ENCODE measurements around the gene CARHSP1.

DNA sequence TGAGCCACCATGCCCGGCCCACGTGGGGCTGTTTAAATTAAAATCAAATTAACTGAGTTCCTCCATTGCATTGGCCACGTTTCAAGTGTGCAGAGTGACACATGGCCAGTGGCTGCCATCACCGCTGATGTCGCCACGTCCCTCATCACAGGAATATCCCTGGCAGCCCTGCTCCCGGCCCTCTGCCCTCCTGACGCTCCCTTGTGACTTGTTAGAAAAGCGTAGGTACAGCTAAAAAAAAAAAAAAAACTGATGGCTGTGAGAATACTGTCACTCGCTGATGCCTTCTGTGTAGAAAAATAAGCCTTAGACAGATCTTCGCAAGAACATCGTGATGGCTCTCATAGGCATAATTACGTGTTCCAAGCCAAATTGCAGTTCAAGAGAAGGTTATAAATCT lies 21.7 kb downstream of the CARHSP1 start:
- TF ChIP-seq, protein P1, sequence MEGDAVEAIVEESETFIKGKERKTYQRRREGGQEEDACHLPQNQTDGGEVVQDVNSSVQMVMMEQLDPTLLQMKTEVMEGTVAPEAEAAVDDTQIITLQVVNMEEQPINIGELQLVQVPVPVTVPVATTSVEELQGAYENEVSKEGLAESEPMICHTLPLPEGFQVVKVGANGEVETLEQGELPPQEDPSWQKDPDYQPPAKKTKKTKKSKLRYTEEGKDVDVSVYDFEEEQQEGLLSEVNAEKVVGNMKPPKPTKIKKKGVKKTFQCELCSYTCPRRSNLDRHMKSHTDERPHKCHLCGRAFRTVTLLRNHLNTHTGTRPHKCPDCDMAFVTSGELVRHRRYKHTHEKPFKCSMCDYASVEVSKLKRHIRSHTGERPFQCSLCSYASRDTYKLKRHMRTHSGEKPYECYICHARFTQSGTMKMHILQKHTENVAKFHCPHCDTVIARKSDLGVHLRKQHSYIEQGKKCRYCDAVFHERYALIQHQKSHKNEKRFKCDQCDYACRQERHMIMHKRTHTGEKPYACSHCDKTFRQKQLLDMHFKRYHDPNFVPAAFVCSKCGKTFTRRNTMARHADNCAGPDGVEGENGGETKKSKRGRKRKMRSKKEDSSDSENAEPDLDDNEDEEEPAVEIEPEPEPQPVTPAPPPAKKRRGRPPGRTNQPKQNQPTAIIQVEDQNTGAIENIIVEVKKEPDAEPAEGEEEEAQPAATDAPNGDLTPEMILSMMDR (IDR thresholded peaks at IDR 0.05): no peak
- TF ChIP-seq EZH2phosphoT487 (IDR thresholded peaks at IDR 0.05): no peak
- no peak for TF ChIP-seq EZH2 (IDR thresholded peaks at IDR 0.05)
